Erythroblast (primary cell): ENCODE data around the gene TRIO.

Experiments
- GATA1 ChIP-seq: IDR thresholded peaks from 2 replicates; pipeline ENCODE4 v1.6.1; 2011; ENCODE audit warnings: low read depth, mild to moderate bottlenecking, control low read depth, low read length, moderate library complexity
- POLR2A ChIP-seq: IDR thresholded peaks from 2 replicates; pipeline ENCODE4 v1.6.1; 2011; ENCODE audit warnings: mild to moderate bottlenecking, low read length

- TF ChIP-seq POLR2A (no peak), GATA1 (no peak)
These were observed 338.2 kb downstream of the TRIO start for GRCh38 chr5:14481349-14481748.
